Fibroblast of mammary gland (primary cell): ENCODE results near the gene COL28A1.

Experiments
- DNase-seq: peaks from one replicate; pipeline ENCODE4 v3.0.0-alpha.2; 2010; ENCODE audit warnings: low read depth
- H3K4me3 ChIP-seq: 2 replicates; pipeline ENCODE4 v1.5.1; 2011; ENCODE audit warnings: low read depth, mild to moderate bottlenecking, low read length, moderate library complexity; ENCODE audit not compliant: control insufficient read depth
- TF ChIP-seq, protein P1 (sequence below): conservative IDR thresholded peaks from 2 replicates; pipeline ENCODE4 v1.5.1; 2011; ENCODE audit warnings: low read depth, low read length, inconsistent platforms; ENCODE audit not compliant: control insufficient read depth, insufficient read depth

COL28A1 gene

DNA sequence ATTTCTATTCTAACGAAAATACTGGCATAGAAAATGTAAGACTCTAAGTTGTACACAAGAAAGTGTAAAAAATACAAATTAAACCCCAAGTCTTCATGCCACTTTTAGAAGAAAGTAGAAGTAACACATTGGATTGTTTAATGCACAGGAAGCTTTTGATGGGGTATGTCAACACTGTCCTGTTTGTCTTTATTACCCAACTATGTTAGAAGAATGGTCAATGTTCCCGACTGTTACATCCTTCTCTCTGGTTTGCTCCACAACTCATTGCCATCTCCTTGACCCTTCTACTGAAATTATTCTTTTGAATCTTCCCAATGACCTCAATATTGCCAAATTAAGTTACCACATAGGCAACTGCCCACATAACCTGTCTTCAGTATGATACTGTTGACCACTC is 35.8 kb downstream of the COL28A1 start:
- TF ChIP-seq, protein P1, sequence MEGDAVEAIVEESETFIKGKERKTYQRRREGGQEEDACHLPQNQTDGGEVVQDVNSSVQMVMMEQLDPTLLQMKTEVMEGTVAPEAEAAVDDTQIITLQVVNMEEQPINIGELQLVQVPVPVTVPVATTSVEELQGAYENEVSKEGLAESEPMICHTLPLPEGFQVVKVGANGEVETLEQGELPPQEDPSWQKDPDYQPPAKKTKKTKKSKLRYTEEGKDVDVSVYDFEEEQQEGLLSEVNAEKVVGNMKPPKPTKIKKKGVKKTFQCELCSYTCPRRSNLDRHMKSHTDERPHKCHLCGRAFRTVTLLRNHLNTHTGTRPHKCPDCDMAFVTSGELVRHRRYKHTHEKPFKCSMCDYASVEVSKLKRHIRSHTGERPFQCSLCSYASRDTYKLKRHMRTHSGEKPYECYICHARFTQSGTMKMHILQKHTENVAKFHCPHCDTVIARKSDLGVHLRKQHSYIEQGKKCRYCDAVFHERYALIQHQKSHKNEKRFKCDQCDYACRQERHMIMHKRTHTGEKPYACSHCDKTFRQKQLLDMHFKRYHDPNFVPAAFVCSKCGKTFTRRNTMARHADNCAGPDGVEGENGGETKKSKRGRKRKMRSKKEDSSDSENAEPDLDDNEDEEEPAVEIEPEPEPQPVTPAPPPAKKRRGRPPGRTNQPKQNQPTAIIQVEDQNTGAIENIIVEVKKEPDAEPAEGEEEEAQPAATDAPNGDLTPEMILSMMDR, result no peak
- no peak overlapping the region for H3K4me3 ChIP-seq
- no peak for DNase-seq

DNA sequence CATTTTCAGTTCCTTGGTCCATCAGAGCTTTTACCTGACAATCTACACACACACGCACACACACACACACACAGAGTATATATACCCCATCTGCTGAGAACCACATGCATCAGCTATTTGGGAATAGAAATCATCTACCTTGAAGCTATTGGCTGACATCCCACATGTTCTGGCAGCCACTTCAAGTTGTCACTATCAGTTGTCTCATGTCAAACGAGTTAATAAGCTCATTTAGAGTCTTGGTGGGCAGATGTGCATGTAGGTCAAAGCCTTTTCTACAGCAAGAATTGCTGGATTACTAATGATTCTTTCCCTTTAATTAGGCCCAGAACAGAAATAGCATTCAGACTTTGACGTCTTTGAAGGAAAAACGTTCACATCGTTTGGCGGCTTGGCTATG is 36.8 kb downstream of the COL28A1 start:
- no peak for DNase-seq
- no peak overlapping the region for H3K4me3 ChIP-seq
- TF ChIP-seq, protein P1, result no peak

DNA sequence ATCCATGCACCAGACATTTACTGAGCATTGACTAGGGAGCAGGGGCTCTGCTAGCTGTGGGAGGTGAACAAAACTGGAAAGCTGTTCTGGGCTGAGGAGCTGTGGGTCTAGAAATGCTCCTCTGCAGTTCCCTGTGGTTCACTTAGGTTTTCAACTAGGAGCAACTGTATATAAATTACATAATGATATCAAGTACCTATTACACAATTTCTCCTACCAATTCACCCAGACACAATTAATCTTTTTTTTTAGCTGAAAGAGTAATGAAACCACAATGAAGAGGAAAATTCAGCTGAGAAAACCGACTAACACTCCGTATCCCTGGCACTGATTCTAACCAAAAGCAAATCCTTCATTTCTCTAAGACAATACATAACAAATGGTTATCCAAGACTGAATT is 39.4 kb downstream of the COL28A1 start:
- no peak for DNase-seq
- TF ChIP-seq, protein P1, result no peak
- no peak overlapping the region for H3K4me3 ChIP-seq

- no peak overlapping the region for H3K4me3 ChIP-seq
- DNase-seq, result no peak
- TF ChIP-seq, protein P1, result no peak
Observed at GRCh38 chr7:7495171-7495570, 40.5 kb downstream of the COL28A1 start.

GRCh38 chr7:7491044-7491443 is 44.6 kb downstream of the COL28A1 start:
- DNase-seq, result no peak
- H3K4me3 ChIP-seq, result no peak overlapping the region
- TF ChIP-seq, protein P1, result no peak

DNA sequence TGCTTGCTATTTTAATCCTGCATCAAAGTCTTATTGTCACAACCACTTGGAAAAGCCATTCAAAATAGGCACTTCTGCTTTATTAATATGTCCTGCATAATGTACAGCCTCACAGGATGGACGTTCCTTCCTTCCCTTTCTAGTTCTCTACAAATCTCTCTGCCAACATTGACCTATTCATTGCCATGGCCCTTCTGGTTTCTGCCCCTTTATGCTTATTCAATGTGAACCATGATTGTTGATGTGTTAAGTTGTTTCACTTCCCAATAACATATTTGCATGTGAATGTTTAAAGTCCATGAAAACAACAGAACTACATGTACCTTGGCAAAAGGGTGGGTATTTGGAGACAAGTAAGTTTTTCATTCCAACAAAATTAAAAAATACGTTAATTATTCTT is 45.7 kb downstream of the COL28A1 start:
- TF ChIP-seq, protein P1, result no peak
- DNase-seq, result no peak
- no peak overlapping the region for H3K4me3 ChIP-seq

GRCh38 chr7:7489546-7489945 is 46.1 kb downstream of the COL28A1 start:
- no peak overlapping the region for H3K4me3 ChIP-seq
- TF ChIP-seq, protein P1, result no peak
- DNase-seq, result no peak
